ENCODE results near the gene RAB27A. TPM values are rescaled to one million over a fixed set of nuclear protein-coding genes. Genes with fewer than 3 reads are reported as not detected.

RAB27A gene
- total and polyA plus RNA-seq, 2 donors (not counting 3 experiments of a cell fraction or from before 2014, with no cell fraction given) = 7.3 to 30.9 TPM

GRCh38 chr15:55226127-55226526 is 63.5 kb downstream of the RAB27A start:
- CTCF ChIA-PET = interaction anchor here (0.7 to 1.0 kb wide), 2 partner anchors 8 to 213 kb away, joined by 3 to 4 read pairs; no protein-coding TSS in a partner anchor

More at GRCh38 chr15:55226127-55226526, 63.5 kb downstream of the RAB27A start:
- H3K27me3 ChIP-seq (ENCODE audit: control insufficient read depth in 2 of 2, insufficient read depth in 2 of 2, low read length in 2 of 2) = no peaks in the 10 kb centered on the region
- H3K9ac ChIP-seq (replicated peaks; ENCODE audit: extremely low read depth, insufficient read depth, low read length) = no peak overlapping the region
- H3K9me3 ChIP-seq (replicated peaks; ENCODE audit: control insufficient read depth, insufficient read depth, low read length) = no peaks in the 10 kb centered on the region
- DNase-seq (ENCODE audit: low read depth, low spot score) (no peak), FAIRE-seq (no peak)
- dilution Hi-C loops (cut with MboI; ENCODE audit: extremely low pct_ligation_motif_present, low sequenced_read_pairs) (no loop called here), intact Hi-C loops (cut with micrococcal nuclease) (no loop called here)
- no peak overlapping the region for H3K27ac ChIP-seq (ENCODE audit: insufficient read depth, low read depth, low read length)
- H3K4me1 ChIP-seq (ENCODE audit: control insufficient read depth, extremely low read depth, insufficient read depth, low read length) = peaks cover 17% of the 10 kb centered on the region
- H3K36me3 ChIP-seq (ENCODE audit: control insufficient read depth in 2 of 2, extremely low read depth in 1 of 2, insufficient read depth in 2 of 2, low read length in 2 of 2) = no peaks in the 10 kb centered on the region
- no peaks in the 10 kb centered on the region for H3K79me2 ChIP-seq (ENCODE audit: control insufficient read depth, insufficient read depth, low read length)
- no TSS peak for BruUV-seq (replicated peaks)
- H2AFZ ChIP-seq (ENCODE audit: low read depth, low read length) = no peak overlapping the region
- H3K4me2 ChIP-seq (ENCODE audit: insufficient read depth, low read length) = no peak overlapping the region
- no peak overlapping the region for H3K4me3 ChIP-seq (replicated peaks in 1 of 3; ENCODE audit: insufficient read depth in 1 of 3, low read depth in 1 of 3, low read length in 3 of 3)
- POLR2A ChIA-PET = no interaction called here
- no peak for TF ChIP-seq MAX (IDR thresholded peaks at IDR 0.05; ENCODE audit: insufficient read depth, insufficient read length)
- TF ChIP-seq POLR2A (IDR thresholded peaks at IDR 0.05; ENCODE audit: low read depth, low read length) = no peak
- TF ChIP-seq CTCF (IDR thresholded peaks at IDR 0.05; ENCODE audit: extremely low read depth in 1 of 2, insufficient read depth in 1 of 2, low read depth in 1 of 2, low read length in 2 of 2) = no peak
- TF ChIP-seq MYC (IDR thresholded peaks at IDR 0.05; ENCODE audit: low read depth, low read length) = no peak
- TF ChIP-seq FOS (IDR thresholded peaks at IDR 0.05; ENCODE audit: borderline replicate concordance, insufficient read depth, low read length) = no peak
- TF ChIP-seq POLR2AphosphoS5 (IDR thresholded peaks at IDR 0.05; ENCODE audit: insufficient read depth, low read depth, low read length) = no peak
- TF ChIP-seq EZH2 (IDR thresholded peaks at IDR 0.05; ENCODE audit: borderline replicate concordance, low read depth, low read length, severe bottlenecking) = no peak
- no peak for TF ChIP-seq GATA2 (IDR thresholded peaks at IDR 0.05; ENCODE audit: insufficient read depth, insufficient read length, low read depth, low read length)
- H4K20me1 ChIP-seq (replicated peaks; ENCODE audit: control insufficient read depth, extremely low read depth, insufficient read depth, low read length) = no peaks in the 10 kb centered on the region
- H3K9me1 ChIP-seq (replicated peaks; ENCODE audit: control insufficient read depth, extremely low read depth, insufficient read depth, low read length) = no peaks in the 10 kb centered on the region
